ENCODE data around the gene ELFN2. TPM values are rescaled to one million over a fixed set of nuclear protein-coding genes. Genes with fewer than 3 reads are reported as not detected.

ELFN2 gene
- total and polyA plus RNA-seq, 4 donors = 0.07 to 0.19 (median 0.08) TPM; not detected in 1

GRCh38 chr22:37451218-37451617, 23.9 kb upstream of the ELFN2 start (continued):
- TF ChIP-seq CTCF (IDR thresholded peaks at IDR 0.05; ENCODE audit: low read depth, low read length, missing input control) = no peak
- TF ChIP-seq RXRA (IDR thresholded peaks at IDR 0.05) = no peak
- no peak for TF ChIP-seq MAX (IDR thresholded peaks at IDR 0.05)
- TF ChIP-seq SP1 (IDR thresholded peaks at IDR 0.05) = no peak

GRCh38 chr22:37449331-37450001, 22.2 kb upstream of the ELFN2 start:
- TF ChIP-seq ATF3 (IDR thresholded peaks at IDR 0.05) = no peak
- no peak for TF ChIP-seq HNF4A (conservative IDR thresholded peaks at IDR 0.05)
- TF ChIP-seq RAD21 (IDR thresholded peaks at IDR 0.05) = no peak
- TF ChIP-seq RXRA (IDR thresholded peaks at IDR 0.05) = no peak
- no peak for TF ChIP-seq NR2F2 (IDR thresholded peaks at IDR 0.05)
- TF ChIP-seq CTCF (IDR thresholded peaks at IDR 0.05; ENCODE audit: low read depth, low read length, missing input control) = no peak
- TF ChIP-seq YY1 (IDR thresholded peaks at IDR 0.05) = no peak
- no peak for TF ChIP-seq SP1 (IDR thresholded peaks at IDR 0.05)
- no peak for TF ChIP-seq JUND (IDR thresholded peaks at IDR 0.05)
- no peak for TF ChIP-seq REST (IDR thresholded peaks at IDR 0.05)
- no peak for TF ChIP-seq ZBTB33 (IDR thresholded peaks at IDR 0.05)
- TF ChIP-seq FOXA2 (IDR thresholded peaks at IDR 0.05) = no peak
- TF ChIP-seq TAF1 (conservative IDR thresholded peaks at IDR 0.05) = no peak
- no peak for TF ChIP-seq FOXA1 (IDR thresholded peaks at IDR 0.05)
- no peak for TF ChIP-seq EGR1 (IDR thresholded peaks at IDR 0.05; ENCODE audit: low read depth in 2 of 2)
- no peak for TF ChIP-seq HNF4G (IDR thresholded peaks at IDR 0.05)
- no peak for TF ChIP-seq GABPA (IDR thresholded peaks at IDR 0.05 in 1 of 2, conservative IDR thresholded peaks at IDR 0.05 in 1 of 2)
- TF ChIP-seq MAX (IDR thresholded peaks at IDR 0.05) = no peak
- no peaks in the 10 kb centered on the region for H3K36me3 ChIP-seq (ENCODE audit: control insufficient read depth in 4 of 4, insufficient read depth in 3 of 4, low read depth in 1 of 4, low read length in 3 of 4)
- H3K9ac ChIP-seq (ENCODE audit: low read depth in 1 of 2, low read length in 2 of 2) = no peak overlapping the region
- 71% methylated on average over 15 of the region's 15 CpGs for WGBS
- H3K27ac ChIP-seq (ENCODE audit: low read depth in 1 of 2, low read length in 2 of 2) = no peak overlapping the region
- H3K4me3 ChIP-seq (ENCODE audit: low read depth in 1 of 3, low read length in 3 of 3) = no peak overlapping the region
- H3K9me3 ChIP-seq (ENCODE audit: control insufficient read depth in 4 of 4, low read length in 3 of 4) = no peaks in the 10 kb centered on the region
- H3K4me1 ChIP-seq (ENCODE audit: control insufficient read depth in 4 of 4, insufficient read depth in 4 of 4, low read length in 3 of 4) = no peaks in the 10 kb centered on the region
- no peak for DNase-seq (ENCODE audit: low spot score)
- H3K27me3 ChIP-seq (ENCODE audit: control insufficient read depth in 4 of 4, insufficient read depth in 4 of 4, low read length in 3 of 4) = peaks cover 0 to 6% (median 0%) of the 10 kb centered on the region in 4 donors

All from liver (tissue), 9 donors.